Neural cell (in vitro differentiated cells): ENCODE measurements around the gene IFI27. TPM values are rescaled to one million over a fixed set of nuclear protein-coding genes. Genes with fewer than 3 reads are reported as not detected.

ENCODE experiments used
- H2AFZ ChIP-seq: fragments of 200-600, 300-800 bp; sonication (generic), shearing (Covaris generic); 2 replicates; pipeline ENCODE4 v1.6.0; 2014; ENCODE audit warnings: low read depth, mild to moderate bottlenecking, antibody characterized with exemption, low read length, moderate library complexity
- H3F3A ChIP-seq: fragments of 200-600 bp; shearing (Covaris generic); 2 replicates; pipeline ENCODE4 v1.6.1; 2016; ENCODE audit warnings: mild to moderate bottlenecking, moderate library complexity, mixed read lengths, antibody characterized with exemption, low read length; ENCODE audit not compliant: insufficient read depth, poor library complexity, severe bottlenecking
- H3K27ac ChIP-seq: fragments of 200-600, 300-800 bp; sonication (generic), shearing (Covaris generic); 2 replicates; pipeline ENCODE4 v1.5.1; 2014; ENCODE audit warnings: mild to moderate bottlenecking, low read length, moderate library complexity
- H3K27me3 ChIP-seq: fragments of 300-800, 200-600 bp; sonication (generic), shearing (Covaris generic); 2 replicates; pipeline ENCODE4 v1.6.0; 2014; ENCODE audit warnings: mild to moderate bottlenecking, low read depth, low read length, moderate library complexity; ENCODE audit not compliant: insufficient read depth
- H3K36me3 ChIP-seq: fragments of 300-800, 200-600 bp; sonication (generic), shearing (Covaris generic); 2 replicates; pipeline ENCODE4 v1.5.1; 2014; ENCODE audit warnings: mild to moderate bottlenecking, antibody characterized with exemption, low read length, moderate library complexity; ENCODE audit not compliant: insufficient read depth
- H3K4me2 ChIP-seq: fragments of 300-800, 200-600 bp; sonication (generic), shearing (Covaris generic); 2 replicates; pipeline ENCODE4 v1.6.0; 2014; ENCODE audit warnings: mild to moderate bottlenecking, low read length
- H3K4me3 ChIP-seq: fragments of 300-800, 200-600 bp; sonication (generic), shearing (Covaris generic); 2 replicates; pipeline ENCODE4 v1.5.1; 2014; ENCODE audit warnings: mild to moderate bottlenecking, low read length, moderate library complexity
- H3K79me2 ChIP-seq: fragments of 200-600 bp; shearing (Covaris generic); replicated peaks from 2 replicates; pipeline ENCODE4 v1.6.0; 2014; ENCODE audit warnings: mild to moderate bottlenecking, low read length, moderate library complexity; ENCODE audit not compliant: insufficient read depth
- H3K9ac ChIP-seq: fragments of 300-800, 200-600 bp; sonication (generic), shearing (Covaris generic); 2 replicates; pipeline ENCODE4 v1.6.1; 2016; ENCODE audit warnings: mild to moderate bottlenecking, low read length, mixed read lengths
- H3K9me2 ChIP-seq: fragments of 200-600 bp; shearing (Covaris generic); 2 replicates; pipeline ENCODE4 v1.6.1; 2016; ENCODE audit warnings: mild to moderate bottlenecking, low read length, mixed read lengths; ENCODE audit not compliant: insufficient read depth
- H3K9me3 ChIP-seq: fragments of 200-600, 300-800 bp; sonication (generic), shearing (Covaris generic); 2 replicates; pipeline ENCODE4 v1.6.1; 2016; ENCODE audit warnings: mild to moderate bottlenecking, mixed run types, low read length, moderate library complexity, mixed read lengths
- H4K20me1 ChIP-seq: fragments of 200-600 bp; shearing (Covaris generic); 2 replicates; pipeline ENCODE4 v1.6.1; 2016; ENCODE audit warnings: mild to moderate bottlenecking, mixed run types; ENCODE audit not compliant: insufficient read depth
- EP300 ChIP-seq: fragments of 450-650 bp; conservative IDR thresholded peaks from 2 replicates; pipeline ENCODE4 v1.6.1; 2014; ENCODE audit warnings: antibody characterized with exemption, mild to moderate bottlenecking, moderate library complexity; ENCODE audit not compliant: poor library complexity, severe bottlenecking
- EZH2 ChIP-seq: fragments of 200-600, 300-800 bp; shearing (Covaris generic), sonication (generic); IDR thresholded peaks from 2 replicates; pipeline ENCODE4 v1.6.1; 2014; ENCODE audit warnings: antibody characterized with exemption, low read length, borderline replicate concordance, mild to moderate bottlenecking; ENCODE audit not compliant: insufficient read depth, poor library complexity, severe bottlenecking
- MXI1 ChIP-seq: fragments of 450-650 bp; conservative IDR thresholded peaks from 2 replicates; pipeline ENCODE4 v1.6.1; 2014; ENCODE audit warnings: antibody characterized with exemption, mild to moderate bottlenecking; ENCODE audit not compliant: poor library complexity, severe bottlenecking
- POLR2AphosphoS5 ChIP-seq: IDR thresholded peaks from 2 replicates; pipeline ENCODE4 v1.6.1; 2012
- RAD21 ChIP-seq: fragments of 450-650 bp; conservative IDR thresholded peaks from 2 replicates; pipeline ENCODE4 v1.6.1; 2014; ENCODE audit warnings: antibody characterized with exemption, mild to moderate bottlenecking, moderate library complexity
- SMC3 ChIP-seq: fragments of 450-650 bp; conservative IDR thresholded peaks from 2 replicates; pipeline ENCODE4 v1.6.1; 2014; ENCODE audit warnings: antibody characterized with exemption, mild to moderate bottlenecking, moderate library complexity; ENCODE audit not compliant: poor library complexity
- TAF1 ChIP-seq: IDR thresholded peaks from 2 replicates; pipeline ENCODE4 v1.6.1; 2012; ENCODE audit warnings: low read depth
- polyA plus RNA-seq: library from polyadenylated mRNA; depleted of rRNA; stranded (reverse); fragments of >200 nt; gene quantifications from 2 replicates; pipeline ENCODE4 v1.2.3, GENCODE V29; 2014
- TF ChIP-seq, protein P1 (sequence below): fragments of 450-650 bp; IDR thresholded peaks from 2 replicates; pipeline ENCODE4 v1.5.1; 2014; ENCODE audit warnings: antibody characterized with exemption, mild to moderate bottlenecking, moderate library complexity; ENCODE audit not compliant: poor library complexity, severe bottlenecking
- TF ChIP-seq, protein P2 (sequence below): IDR thresholded peaks from 2 replicates; pipeline ENCODE4 v1.6.1; 2012; ENCODE audit warnings: borderline replicate concordance

IFI27 gene
- polyA plus RNA-seq, 1 donor from 2014 or later = 2.2 TPM

DNA sequence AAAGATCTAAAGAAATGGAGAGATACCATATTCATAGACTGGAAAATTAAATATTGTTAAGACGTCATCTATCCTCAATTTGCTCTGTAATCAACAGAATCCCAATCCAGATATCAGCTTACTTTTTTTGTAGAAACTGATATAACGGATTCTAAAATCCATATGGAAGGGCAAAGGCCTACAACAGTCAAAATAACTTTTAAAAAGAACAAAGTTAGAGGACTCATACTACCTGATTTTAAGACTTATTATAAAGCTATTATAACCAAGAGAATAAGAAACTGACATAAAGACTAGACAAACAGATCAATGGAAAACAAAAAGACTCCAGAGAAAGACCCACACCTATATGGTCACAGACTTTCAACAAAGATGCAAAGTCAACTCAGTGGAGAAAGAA lies 35.5 kb upstream of the IFI27 start:
- Histone ChIP-seq H3K9me3 (no peaks in the 10 kb centered on the region), H3K36me3 (peaks cover 15% of the 10 kb centered on the region), H3F3A (no peaks in the 10 kb centered on the region), H3K27me3 (no peaks in the 10 kb centered on the region), H2AFZ (no peak overlapping the region), H3K79me2 (peaks cover 86% of the 10 kb centered on the region), H3K27ac (no peak overlapping the region), H4K20me1 (no peaks in the 10 kb centered on the region), H3K9me2 (no peaks in the 10 kb centered on the region), H3K4me3 (peak overlapping the region; percentile 91), H3K4me2 (no peak overlapping the region), H3K9ac (no peak overlapping the region)
- TF ChIP-seq MXI1 = no peak
- TF ChIP-seq, protein P1, sequence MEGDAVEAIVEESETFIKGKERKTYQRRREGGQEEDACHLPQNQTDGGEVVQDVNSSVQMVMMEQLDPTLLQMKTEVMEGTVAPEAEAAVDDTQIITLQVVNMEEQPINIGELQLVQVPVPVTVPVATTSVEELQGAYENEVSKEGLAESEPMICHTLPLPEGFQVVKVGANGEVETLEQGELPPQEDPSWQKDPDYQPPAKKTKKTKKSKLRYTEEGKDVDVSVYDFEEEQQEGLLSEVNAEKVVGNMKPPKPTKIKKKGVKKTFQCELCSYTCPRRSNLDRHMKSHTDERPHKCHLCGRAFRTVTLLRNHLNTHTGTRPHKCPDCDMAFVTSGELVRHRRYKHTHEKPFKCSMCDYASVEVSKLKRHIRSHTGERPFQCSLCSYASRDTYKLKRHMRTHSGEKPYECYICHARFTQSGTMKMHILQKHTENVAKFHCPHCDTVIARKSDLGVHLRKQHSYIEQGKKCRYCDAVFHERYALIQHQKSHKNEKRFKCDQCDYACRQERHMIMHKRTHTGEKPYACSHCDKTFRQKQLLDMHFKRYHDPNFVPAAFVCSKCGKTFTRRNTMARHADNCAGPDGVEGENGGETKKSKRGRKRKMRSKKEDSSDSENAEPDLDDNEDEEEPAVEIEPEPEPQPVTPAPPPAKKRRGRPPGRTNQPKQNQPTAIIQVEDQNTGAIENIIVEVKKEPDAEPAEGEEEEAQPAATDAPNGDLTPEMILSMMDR = no peak
- TF ChIP-seq SMC3 = no peak
- TF ChIP-seq EP300 = no peak
- no peak for TF ChIP-seq POLR2AphosphoS5
- TF ChIP-seq TAF1 = no peak
- no peak for TF ChIP-seq EZH2
- no peak for TF ChIP-seq RAD21
- TF ChIP-seq, protein P2, sequence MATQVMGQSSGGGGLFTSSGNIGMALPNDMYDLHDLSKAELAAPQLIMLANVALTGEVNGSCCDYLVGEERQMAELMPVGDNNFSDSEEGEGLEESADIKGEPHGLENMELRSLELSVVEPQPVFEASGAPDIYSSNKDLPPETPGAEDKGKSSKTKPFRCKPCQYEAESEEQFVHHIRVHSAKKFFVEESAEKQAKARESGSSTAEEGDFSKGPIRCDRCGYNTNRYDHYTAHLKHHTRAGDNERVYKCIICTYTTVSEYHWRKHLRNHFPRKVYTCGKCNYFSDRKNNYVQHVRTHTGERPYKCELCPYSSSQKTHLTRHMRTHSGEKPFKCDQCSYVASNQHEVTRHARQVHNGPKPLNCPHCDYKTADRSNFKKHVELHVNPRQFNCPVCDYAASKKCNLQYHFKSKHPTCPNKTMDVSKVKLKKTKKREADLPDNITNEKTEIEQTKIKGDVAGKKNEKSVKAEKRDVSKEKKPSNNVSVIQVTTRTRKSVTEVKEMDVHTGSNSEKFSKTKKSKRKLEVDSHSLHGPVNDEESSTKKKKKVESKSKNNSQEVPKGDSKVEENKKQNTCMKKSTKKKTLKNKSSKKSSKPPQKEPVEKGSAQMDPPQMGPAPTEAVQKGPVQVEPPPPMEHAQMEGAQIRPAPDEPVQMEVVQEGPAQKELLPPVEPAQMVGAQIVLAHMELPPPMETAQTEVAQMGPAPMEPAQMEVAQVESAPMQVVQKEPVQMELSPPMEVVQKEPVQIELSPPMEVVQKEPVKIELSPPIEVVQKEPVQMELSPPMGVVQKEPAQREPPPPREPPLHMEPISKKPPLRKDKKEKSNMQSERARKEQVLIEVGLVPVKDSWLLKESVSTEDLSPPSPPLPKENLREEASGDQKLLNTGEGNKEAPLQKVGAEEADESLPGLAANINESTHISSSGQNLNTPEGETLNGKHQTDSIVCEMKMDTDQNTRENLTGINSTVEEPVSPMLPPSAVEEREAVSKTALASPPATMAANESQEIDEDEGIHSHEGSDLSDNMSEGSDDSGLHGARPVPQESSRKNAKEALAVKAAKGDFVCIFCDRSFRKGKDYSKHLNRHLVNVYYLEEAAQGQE = no peak

DNA sequence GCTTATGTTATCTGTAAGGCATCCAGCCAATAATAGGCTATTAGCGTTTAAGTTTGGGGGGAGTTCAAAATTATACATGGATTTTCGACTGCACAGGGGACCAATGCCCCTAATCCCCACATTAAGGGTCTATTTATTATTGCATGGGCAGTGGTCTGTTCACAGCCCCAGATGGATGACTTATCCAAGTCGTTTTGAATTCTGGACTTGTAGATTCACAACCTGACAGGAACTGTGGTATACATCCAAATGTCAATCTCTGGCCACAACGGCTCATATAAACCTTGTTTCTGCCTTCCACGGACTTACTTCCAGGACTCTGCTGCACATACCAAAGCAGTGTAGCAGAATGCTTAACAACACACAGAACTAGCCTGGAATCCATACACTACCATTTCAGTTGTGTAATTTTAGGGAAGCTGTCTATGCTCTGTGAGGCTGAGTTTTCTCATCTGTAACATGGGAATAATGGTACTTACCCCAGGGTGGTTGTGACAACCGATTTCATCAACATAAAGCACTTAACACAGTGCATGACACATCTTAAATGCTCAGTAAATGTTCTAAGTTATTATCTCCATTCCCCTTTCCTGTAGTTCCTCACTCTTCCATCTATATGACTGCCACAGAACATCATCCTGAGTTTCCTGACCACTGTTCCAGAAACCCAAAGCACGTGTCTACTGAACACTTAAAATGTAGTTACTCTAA lies 33.3 kb upstream of the IFI27 start:
- Histone ChIP-seq H3K9ac (no peak overlapping the region), H3K9me3 (no peaks in the 10 kb centered on the region), H2AFZ (no peak overlapping the region), H3K4me3 (peak overlapping the region; percentile 91), H3K27ac (no peak overlapping the region), H3F3A (no peaks in the 10 kb centered on the region), H4K20me1 (no peaks in the 10 kb centered on the region), H3K9me2 (no peaks in the 10 kb centered on the region), H3K79me2 (peaks cover 89% of the 10 kb centered on the region), H3K36me3 (peaks cover 15% of the 10 kb centered on the region), H3K4me2 (peak overlapping the region; percentile 50), H3K27me3 (no peaks in the 10 kb centered on the region)
- TF ChIP-seq, protein P1 = no peak
- TF ChIP-seq EP300 (no peak), SMC3 (no peak), RAD21 (no peak), MXI1 (no peak), POLR2AphosphoS5 (no peak), EZH2 (no peak), TAF1 (no peak)
- TF ChIP-seq, protein P2 = no peak
